Esophagus muscularis mucosa (tissue), 3 donors: ENCODE data around the gene TBC1D5.

ENCODE experiments used
- POLR2A ChIP-seq: fragments of 450-650 bp; IDR thresholded peaks from one replicate; pipeline ENCODE4 v1.6.1; 2017; ENCODE audit warnings: antibody characterized with exemption, moderate library complexity, mild to moderate bottlenecking, low read depth
- POLR2AphosphoS5 ChIP-seq, 2 donors: sonication (generic); formaldehyde crosslinking; IDR thresholded peaks; one replicate each; pipeline ENCODE4 v1.6.1; 2017; ENCODE audit warnings: antibody characterized with exemption in 2 of 2
- TF ChIP-seq, protein P1 (sequence below), 3 experiments: fragments of 200-600 bp in 2 of 3; fragments of 450-650 bp in 1 of 3; sonication (generic) in 2 of 3; IDR thresholded peaks; one replicate each; pipeline ENCODE4 v1.5.1; 2017 to 2019; ENCODE audit warnings: antibody characterized with exemption in 3 of 3, mild to moderate bottlenecking in 2 of 3, moderate library complexity in 1 of 3

DNA sequence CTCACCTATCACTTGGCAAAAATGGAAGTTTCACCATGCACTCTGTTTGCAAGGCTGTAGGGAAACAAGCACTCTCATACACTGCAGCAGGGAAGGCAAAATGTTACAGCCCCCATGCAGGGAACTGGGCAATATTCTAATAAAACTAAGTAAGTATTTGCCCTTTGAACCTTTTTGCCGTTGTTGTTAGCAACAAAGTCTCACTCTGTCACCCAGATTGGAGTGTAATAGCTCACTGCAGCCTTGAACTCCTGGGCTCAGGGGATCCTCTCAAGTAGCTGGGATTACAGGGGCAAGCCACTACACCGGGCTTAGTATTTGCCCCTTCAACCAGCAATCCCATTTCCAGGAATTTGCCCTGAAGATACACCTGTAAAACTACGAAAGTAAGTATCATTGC lies 122.5 kb downstream of the TBC1D5 start:
- TF ChIP-seq POLR2A (no peak), POLR2AphosphoS5 (IDR thresholded peaks at IDR 0.05) (no peak)
- TF ChIP-seq, protein P1, sequence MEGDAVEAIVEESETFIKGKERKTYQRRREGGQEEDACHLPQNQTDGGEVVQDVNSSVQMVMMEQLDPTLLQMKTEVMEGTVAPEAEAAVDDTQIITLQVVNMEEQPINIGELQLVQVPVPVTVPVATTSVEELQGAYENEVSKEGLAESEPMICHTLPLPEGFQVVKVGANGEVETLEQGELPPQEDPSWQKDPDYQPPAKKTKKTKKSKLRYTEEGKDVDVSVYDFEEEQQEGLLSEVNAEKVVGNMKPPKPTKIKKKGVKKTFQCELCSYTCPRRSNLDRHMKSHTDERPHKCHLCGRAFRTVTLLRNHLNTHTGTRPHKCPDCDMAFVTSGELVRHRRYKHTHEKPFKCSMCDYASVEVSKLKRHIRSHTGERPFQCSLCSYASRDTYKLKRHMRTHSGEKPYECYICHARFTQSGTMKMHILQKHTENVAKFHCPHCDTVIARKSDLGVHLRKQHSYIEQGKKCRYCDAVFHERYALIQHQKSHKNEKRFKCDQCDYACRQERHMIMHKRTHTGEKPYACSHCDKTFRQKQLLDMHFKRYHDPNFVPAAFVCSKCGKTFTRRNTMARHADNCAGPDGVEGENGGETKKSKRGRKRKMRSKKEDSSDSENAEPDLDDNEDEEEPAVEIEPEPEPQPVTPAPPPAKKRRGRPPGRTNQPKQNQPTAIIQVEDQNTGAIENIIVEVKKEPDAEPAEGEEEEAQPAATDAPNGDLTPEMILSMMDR (IDR thresholded peaks at IDR 0.05): no peak
